WTC11 (cell line): ENCODE results near the gene SCN4A. TPM values are rescaled to one million over a fixed set of nuclear protein-coding genes. Genes with fewer than 3 reads are reported as not detected.
A peak's percentile ranks its signal among the peaks of the same experiment; 100 is the strongest.

Experiments
- ATAC-seq: fragments of 200-7000 bp; cut with Tn5 transposase; 2 replicates; pipeline ENCODE4 v1.10.0; 2021; ENCODE audit warnings: mild to moderate bottlenecking, moderate library complexity
- CTCF ChIA-PET: fragments of 300-600 bp; sonication (Branson Sonifier 250); formaldehyde crosslinking; loops from one replicate; lab custom pipeline; 2021; ENCODE audit warnings: antibody characterized with exemption; lab: Charles Lee
- POLR2A ChIA-PET: fragments of 350-600 bp; sonication (Branson Sonifier 250); formaldehyde crosslinking; loops from one replicate; lab custom pipeline; 2021; ENCODE audit warnings: antibody characterized with exemption; lab: Charles Lee
- DNase-seq: peaks from one replicate; pipeline ENCODE4 v3.0.0; 2021; ENCODE audit warnings: low spot score
- H3K27ac Mint-ChIP-seq: 2 replicates; pipeline ENCODE4 v1.8.0; 2021; ENCODE audit warnings: mixed read lengths
- H3K27me3 Mint-ChIP-seq: 2 replicates; pipeline ENCODE4 v1.8.0; 2021; ENCODE audit warnings: low read depth, mild to moderate bottlenecking, moderate library complexity, mixed read lengths
- H3K36me3 Mint-ChIP-seq: 2 replicates; pipeline ENCODE4 v1.8.0; 2021; ENCODE audit warnings: mixed read lengths
- H3K4me1 Mint-ChIP-seq: 2 replicates; pipeline ENCODE4 v1.8.0; 2022; ENCODE audit warnings: mixed read lengths
- H3K4me3 Mint-ChIP-seq: 2 replicates; pipeline ENCODE4 v1.8.0; 2021; ENCODE audit warnings: mild to moderate bottlenecking, moderate library complexity, mixed read lengths
- H3K9me3 Mint-ChIP-seq: 2 replicates; pipeline ENCODE4 v1.8.0; 2021; ENCODE audit warnings: mixed read lengths
- AFF4 ChIP-seq: sonication (generic); formaldehyde crosslinking; IDR thresholded peaks from 2 replicates; pipeline ENCODE4 v1.8.1; 2023; ENCODE audit warnings: mild to moderate bottlenecking, missing genetic modification reagents, borderline replicate concordance
- ATF3 ChIP-seq: sonication (generic); formaldehyde crosslinking; conservative IDR thresholded peaks from 2 replicates; pipeline ENCODE4 v1.8.1; 2022; ENCODE audit warnings: mild to moderate bottlenecking, missing genetic modification reagents
- CDX4 ChIP-seq: fragments of 250-450 bp; sonication (Bioruptor Pico); IDR thresholded peaks from 2 replicates; pipeline ENCODE4 v1.9.0; 2021; ENCODE audit warnings: moderate library complexity, mild to moderate bottlenecking, inconsistent platforms, borderline replicate concordance
- ELF4 ChIP-seq: sonication (generic); formaldehyde crosslinking; IDR thresholded peaks from 2 replicates; pipeline ENCODE4 v1.8.1; 2022; ENCODE audit warnings: low read depth, mild to moderate bottlenecking, moderate library complexity, missing genetic modification reagents
- FOXP1 ChIP-seq: sonication (generic); formaldehyde crosslinking; IDR thresholded peaks from 2 replicates; pipeline ENCODE4 v1.8.0; 2022; ENCODE audit warnings: missing genetic modification reagents, mild to moderate bottlenecking, moderate library complexity, borderline replicate concordance
- GRHL2 ChIP-seq: fragments of 250-450 bp; sonication (Bioruptor Pico); IDR thresholded peaks from 2 replicates; pipeline ENCODE4 v1.8.0; 2022; ENCODE audit warnings: mild to moderate bottlenecking, moderate library complexity; ENCODE audit not compliant: insufficient replicate concordance, severe bottlenecking
- IRF1 ChIP-seq: sonication (generic); formaldehyde crosslinking; IDR thresholded peaks from 2 replicates; pipeline ENCODE4 v1.8.0; 2023; ENCODE audit warnings: missing genetic modification reagents
- KAT7 ChIP-seq: sonication (generic); formaldehyde crosslinking; IDR thresholded peaks from 2 replicates; pipeline ENCODE4 v1.8.1; 2023; ENCODE audit warnings: missing genetic modification reagents, mild to moderate bottlenecking, borderline replicate concordance
- MAX ChIP-seq: sonication (generic); formaldehyde crosslinking; IDR thresholded peaks from 2 replicates; pipeline ENCODE4 v1.8.0; 2022; ENCODE audit warnings: mild to moderate bottlenecking, missing genetic modification reagents
- RORB ChIP-seq: fragments of 250-450 bp; sonication (Bioruptor Pico); IDR thresholded peaks from 2 replicates; pipeline ENCODE4 v1.9.0; 2021; ENCODE audit warnings: mild to moderate bottlenecking
- SMAD4 ChIP-seq: sonication (generic); formaldehyde crosslinking; IDR thresholded peaks from 2 replicates; pipeline ENCODE4 v1.8.0; 2022; ENCODE audit warnings: mild to moderate bottlenecking, missing genetic modification reagents
- SP1 ChIP-seq: sonication (generic); formaldehyde crosslinking; conservative IDR thresholded peaks from 2 replicates; pipeline ENCODE4 v1.8.1; 2022; ENCODE audit warnings: missing genetic modification reagents
- TEAD4 ChIP-seq: sonication (generic); formaldehyde crosslinking; IDR thresholded peaks from 2 replicates; pipeline ENCODE4 v1.8.0; 2022; ENCODE audit warnings: mild to moderate bottlenecking, missing genetic modification reagents
- USF1 ChIP-seq: sonication (generic); formaldehyde crosslinking; IDR thresholded peaks from 2 replicates; pipeline ENCODE4 v1.8.0; 2022; ENCODE audit warnings: mild to moderate bottlenecking, missing genetic modification reagents
- ZBTB21 ChIP-seq: sonication (generic); formaldehyde crosslinking; IDR thresholded peaks from 2 replicates; pipeline ENCODE4 v1.8.1; 2023; ENCODE audit warnings: mild to moderate bottlenecking, missing genetic modification reagents, borderline replicate concordance
- ZNF121 ChIP-seq: sonication (generic); formaldehyde crosslinking; IDR thresholded peaks from 2 replicates; pipeline ENCODE4 v1.8.0; 2023; ENCODE audit warnings: missing genetic modification reagents
- total RNA-seq: library from RNA; stranded (reverse); gene quantifications from 3 replicates; pipeline ENCODE4 v1.2.3, GENCODE V29; 2021
- TF ChIP-seq, protein P1 (sequence below): sonication (generic); formaldehyde crosslinking; IDR thresholded peaks from 2 replicates; pipeline ENCODE4 v1.8.1; 2023; ENCODE audit warnings: mild to moderate bottlenecking, missing genetic modification reagents
- TF ChIP-seq, protein P2 (sequence below): sonication (generic); formaldehyde crosslinking; IDR thresholded peaks from 2 replicates; pipeline ENCODE4 v1.8.0; 2023; ENCODE audit warnings: mild to moderate bottlenecking, missing genetic modification reagents
- TF ChIP-seq, protein P3 (sequence below): sonication (generic); formaldehyde crosslinking; IDR thresholded peaks from 2 replicates; pipeline ENCODE4 v1.8.1; 2023; ENCODE audit warnings: mild to moderate bottlenecking, missing genetic modification reagents, moderate library complexity

The SCN4A gene
- total RNA-seq, 1 experiment from 2014 or later = 5.8 TPM

GRCh38 chr17:63962298-63962744 lies 10.4 kb downstream of the SCN4A start (continued):
- TF ChIP-seq, protein P1, sequence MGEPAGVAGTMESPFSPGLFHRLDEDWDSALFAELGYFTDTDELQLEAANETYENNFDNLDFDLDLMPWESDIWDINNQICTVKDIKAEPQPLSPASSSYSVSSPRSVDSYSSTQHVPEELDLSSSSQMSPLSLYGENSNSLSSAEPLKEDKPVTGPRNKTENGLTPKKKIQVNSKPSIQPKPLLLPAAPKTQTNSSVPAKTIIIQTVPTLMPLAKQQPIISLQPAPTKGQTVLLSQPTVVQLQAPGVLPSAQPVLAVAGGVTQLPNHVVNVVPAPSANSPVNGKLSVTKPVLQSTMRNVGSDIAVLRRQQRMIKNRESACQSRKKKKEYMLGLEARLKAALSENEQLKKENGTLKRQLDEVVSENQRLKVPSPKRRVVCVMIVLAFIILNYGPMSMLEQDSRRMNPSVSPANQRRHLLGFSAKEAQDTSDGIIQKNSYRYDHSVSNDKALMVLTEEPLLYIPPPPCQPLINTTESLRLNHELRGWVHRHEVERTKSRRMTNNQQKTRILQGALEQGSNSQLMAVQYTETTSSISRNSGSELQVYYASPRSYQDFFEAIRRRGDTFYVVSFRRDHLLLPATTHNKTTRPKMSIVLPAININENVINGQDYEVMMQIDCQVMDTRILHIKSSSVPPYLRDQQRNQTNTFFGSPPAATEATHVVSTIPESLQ (CRISPR knock-in tag) = no peak
- TF ChIP-seq ZBTB21 (CRISPR knock-in tag) (no peak), KAT7 (CRISPR knock-in tag) (no peak), RORB (no peak), ELF4 (CRISPR knock-in tag) (no peak)
- TF ChIP-seq, protein P2, sequence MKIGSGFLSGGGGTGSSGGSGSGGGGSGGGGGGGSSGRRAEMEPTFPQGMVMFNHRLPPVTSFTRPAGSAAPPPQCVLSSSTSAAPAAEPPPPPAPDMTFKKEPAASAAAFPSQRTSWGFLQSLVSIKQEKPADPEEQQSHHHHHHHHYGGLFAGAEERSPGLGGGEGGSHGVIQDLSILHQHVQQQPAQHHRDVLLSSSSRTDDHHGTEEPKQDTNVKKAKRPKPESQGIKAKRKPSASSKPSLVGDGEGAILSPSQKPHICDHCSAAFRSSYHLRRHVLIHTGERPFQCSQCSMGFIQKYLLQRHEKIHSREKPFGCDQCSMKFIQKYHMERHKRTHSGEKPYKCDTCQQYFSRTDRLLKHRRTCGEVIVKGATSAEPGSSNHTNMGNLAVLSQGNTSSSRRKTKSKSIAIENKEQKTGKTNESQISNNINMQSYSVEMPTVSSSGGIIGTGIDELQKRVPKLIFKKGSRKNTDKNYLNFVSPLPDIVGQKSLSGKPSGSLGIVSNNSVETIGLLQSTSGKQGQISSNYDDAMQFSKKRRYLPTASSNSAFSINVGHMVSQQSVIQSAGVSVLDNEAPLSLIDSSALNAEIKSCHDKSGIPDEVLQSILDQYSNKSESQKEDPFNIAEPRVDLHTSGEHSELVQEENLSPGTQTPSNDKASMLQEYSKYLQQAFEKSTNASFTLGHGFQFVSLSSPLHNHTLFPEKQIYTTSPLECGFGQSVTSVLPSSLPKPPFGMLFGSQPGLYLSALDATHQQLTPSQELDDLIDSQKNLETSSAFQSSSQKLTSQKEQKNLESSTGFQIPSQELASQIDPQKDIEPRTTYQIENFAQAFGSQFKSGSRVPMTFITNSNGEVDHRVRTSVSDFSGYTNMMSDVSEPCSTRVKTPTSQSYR (CRISPR knock-in tag) = no peak

GRCh38 chr17:63961355-63962212 lies 11.1 kb downstream of the SCN4A start:
- ChIA-PET CTCF (interaction anchor here (0.6 to 4.0 kb wide), 37 partner anchors 9 to 457 kb away, joined by 3 to 46 read pairs (median 5); partner anchors contain the start of genes CSHL1, DCAF7, ERN1 and GH1), POLR2A (interaction anchor here (0.6 to 1.6 kb wide), 13 partner anchors 10 to 185 kb away, joined by 3 to 9 read pairs (median 4); no protein-coding TSS in a partner anchor)
- Mint-ChIP-seq H3K9me3 (no peaks in the 10 kb centered on the region), H3K4me1 (peaks cover 20% of the 10 kb centered on the region), H3K27me3 (no peaks in the 10 kb centered on the region; the same call in 1 of the 2 replicates), H3K27ac (0 out of 2 replicates have a peak overlapping the region, but pooled peaks have one; percentile 70), H3K4me3 (peak overlapping the region; percentile 76), H3K36me3 (no peaks in the 10 kb centered on the region; the same call in 1 of the 2 replicates)
- DNase-seq (peak; percentile 100), ATAC-seq (peak; percentile 90)
- TF ChIP-seq SMAD4 = no peak
- no peak for TF ChIP-seq FOXP1 (CRISPR knock-in tag)
- no peak for TF ChIP-seq AFF4 (CRISPR knock-in tag)
- TF ChIP-seq, protein P3, sequence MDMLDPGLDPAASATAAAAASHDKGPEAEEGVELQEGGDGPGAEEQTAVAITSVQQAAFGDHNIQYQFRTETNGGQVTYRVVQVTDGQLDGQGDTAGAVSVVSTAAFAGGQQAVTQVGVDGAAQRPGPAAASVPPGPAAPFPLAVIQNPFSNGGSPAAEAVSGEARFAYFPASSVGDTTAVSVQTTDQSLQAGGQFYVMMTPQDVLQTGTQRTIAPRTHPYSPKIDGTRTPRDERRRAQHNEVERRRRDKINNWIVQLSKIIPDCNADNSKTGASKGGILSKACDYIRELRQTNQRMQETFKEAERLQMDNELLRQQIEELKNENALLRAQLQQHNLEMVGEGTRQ (CRISPR knock-in tag) = peak; percentile 62
- no peak for TF ChIP-seq GRHL2
- no peak for TF ChIP-seq ZNF121 (CRISPR knock-in tag)
- no peak for TF ChIP-seq TEAD4 (CRISPR knock-in tag)
- no peak for TF ChIP-seq IRF1 (CRISPR knock-in tag)
- peak; percentile 63; the same call in 1 of the 2 replicates for TF ChIP-seq ATF3 (CRISPR knock-in tag)
- peak; percentile 66 for TF ChIP-seq SP1 (CRISPR knock-in tag)
- TF ChIP-seq USF1 (CRISPR knock-in tag) = 0 out of 2 replicates have a peak, but pooled peaks have one; percentile 40
- TF ChIP-seq ZBTB21 (CRISPR knock-in tag) = no peak
- TF ChIP-seq CDX4 (CRISPR knock-in tag) = no peak
- TF ChIP-seq MAX = 0 out of 2 replicates have a peak, but pooled peaks have one; percentile 21
